Body of pancreas (tissue), 4 donors: ENCODE results near the gene TRPM2.

ENCODE experiments used
- CTCF ChIP-seq, 7 experiments: fragments of 450-650 bp in 4 of 7; fragments of 200-600 bp in 3 of 7; sonication (generic) in 3 of 7; IDR thresholded peaks; one replicate each; pipeline ENCODE4 v1.5.1; 2016 to 2019; ENCODE audit warnings: antibody characterized with exemption in 7 of 7
- POLR2A ChIP-seq, 3 donors: fragments of 450-650 bp; IDR thresholded peaks; one replicate each; pipeline ENCODE4 v1.6.1; 2016; ENCODE audit warnings: antibody characterized with exemption in 3 of 3, mild to moderate bottlenecking in 2 of 3

- no peak for TF ChIP-seq CTCF (IDR thresholded peaks at IDR 0.05)
- TF ChIP-seq POLR2A (IDR thresholded peaks at IDR 0.05) = no peak
These were observed 100.6 kb downstream of the TRPM2 start for GRCh38 chr21:44454058-44454457.
